Tibial nerve (tissue), 4 donors: ENCODE measurements around the gene LBP. TPM values are rescaled to one million over a fixed set of nuclear protein-coding genes. Genes with fewer than 3 reads are reported as not detected.

Source experiments
- DNase-seq, 2 donors: peaks; one replicate each; pipeline ENCODE4 v3.0.0-alpha.2; 2019; ENCODE audit warnings: low spot score in 2 of 2
- H3K27ac ChIP-seq, 4 donors: fragments of 200-600 bp; sonication (generic) in 3 of 4; one replicate each; pipeline ENCODE4 v1.5.1; 2017 to 2019; ENCODE audit warnings: mild to moderate bottlenecking in 1 of 4
- H3K27me3 ChIP-seq, 2 donors: fragments of 200-600 bp; sonication (generic) in 1 of 2; one replicate each; pipeline versions ENCODE4 v1.5.1 to v1.6.0; 2017 to 2019
- H3K36me3 ChIP-seq, 3 donors: fragments of 200-600 bp; sonication (generic); one replicate each; pipeline ENCODE4 v1.5.1; 2018 to 2019
- H3K4me1 ChIP-seq, 4 donors: fragments of 200-600 bp; sonication (generic) in 3 of 4; one replicate each; pipeline ENCODE4 v1.5.1; 2017 to 2019
- H3K4me3 ChIP-seq, 4 donors: fragments of 200-600 bp; sonication (generic) in 3 of 4; one replicate each; pipeline ENCODE4 v1.5.1; 2017 to 2019; ENCODE audit warnings: mild to moderate bottlenecking in 1 of 4, moderate library complexity in 1 of 4
- H3K9me3 ChIP-seq, 4 donors: fragments of 200-600 bp; sonication (generic) in 3 of 4; one replicate each; pipeline ENCODE4 v1.5.1; 2017 to 2019
- EP300 ChIP-seq, 2 donors: sonication (generic); formaldehyde crosslinking; IDR thresholded peaks; one replicate each; pipeline ENCODE4 v1.6.1; 2017; ENCODE audit warnings: antibody characterized with exemption in 2 of 2, mild to moderate bottlenecking in 1 of 2
- POLR2A ChIP-seq, 2 donors: fragments of 450-650 bp; IDR thresholded peaks; one replicate each; pipeline ENCODE4 v1.6.1; 2017; ENCODE audit warnings: antibody characterized with exemption in 2 of 2, mild to moderate bottlenecking in 2 of 2, moderate library complexity in 2 of 2
- WGBS, 2 donors: methylation state at CpG; one replicate each; pipeline ENCODE4 v1.1.5; 2018; 5-methylcytosine and 5-hydroxymethylcytosine counted together
- total RNA-seq, 4 donors: library from RNA; depleted of rRNA; stranded (reverse); fragments of >200 nt; gene quantifications; one replicate each; pipeline ENCODE4 v1.1.0, GENCODE V29; 2016
- TF ChIP-seq, protein P1 (sequence below), 5 experiments: fragments of 200-600 bp in 3 of 5; fragments of 450-650 bp in 2 of 5; sonication (generic) in 3 of 5; IDR thresholded peaks; one replicate each; pipeline ENCODE4 v1.5.1; 2016 to 2019; ENCODE audit warnings: antibody characterized with exemption in 5 of 5, mild to moderate bottlenecking in 3 of 5, moderate library complexity in 2 of 5

The LBP gene
- total RNA-seq, 4 donors from 2014 or later = 2.2 to 30.0 TPM; not detected in 2

DNA sequence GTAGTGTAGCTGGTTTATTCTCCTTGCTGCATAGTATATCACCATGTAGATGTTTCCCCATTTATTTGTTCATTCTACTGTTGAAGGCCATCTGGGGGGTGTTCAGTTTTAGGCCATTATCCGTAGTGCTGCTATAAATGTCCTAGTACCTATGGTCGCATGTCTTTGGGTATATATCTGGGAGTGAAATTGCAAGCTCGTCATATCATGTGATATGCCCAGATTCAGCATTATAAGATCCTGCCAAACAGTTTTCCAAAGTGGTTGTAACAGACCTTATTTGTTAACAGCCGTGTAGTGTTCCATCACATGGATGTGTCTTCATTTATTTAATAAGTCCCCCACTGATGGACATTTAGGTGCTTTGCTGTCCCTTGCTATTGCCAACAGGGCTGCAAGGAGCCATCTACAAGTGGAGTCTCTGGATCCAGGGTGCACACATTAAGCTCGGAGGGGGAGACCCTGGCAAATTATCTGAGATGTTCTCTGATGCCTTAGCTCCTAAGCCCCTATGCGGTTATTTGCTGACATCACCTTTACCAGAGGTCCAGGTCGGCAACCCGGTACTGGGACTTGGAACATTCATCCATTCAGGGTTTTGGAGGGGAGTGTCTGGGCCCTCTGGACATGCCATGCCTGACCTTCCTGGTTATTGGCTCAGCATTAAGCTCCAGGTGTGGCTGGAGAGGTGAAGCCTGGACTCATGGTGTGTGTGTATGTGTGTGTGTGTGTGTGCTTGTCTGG lies 16.9 kb downstream of the LBP start:
- Histone ChIP-seq H3K4me3 (no peak overlapping the region), H3K36me3 (no peaks in the 10 kb centered on the region), H3K27ac (no peak overlapping the region), H3K4me1 (peaks cover 0 to 5% (median 0%) of the 10 kb centered on the region in 4 donors), H3K27me3 (no peaks in the 10 kb centered on the region), H3K9me3 (no peaks in the 10 kb centered on the region)
- TF ChIP-seq, protein P1, sequence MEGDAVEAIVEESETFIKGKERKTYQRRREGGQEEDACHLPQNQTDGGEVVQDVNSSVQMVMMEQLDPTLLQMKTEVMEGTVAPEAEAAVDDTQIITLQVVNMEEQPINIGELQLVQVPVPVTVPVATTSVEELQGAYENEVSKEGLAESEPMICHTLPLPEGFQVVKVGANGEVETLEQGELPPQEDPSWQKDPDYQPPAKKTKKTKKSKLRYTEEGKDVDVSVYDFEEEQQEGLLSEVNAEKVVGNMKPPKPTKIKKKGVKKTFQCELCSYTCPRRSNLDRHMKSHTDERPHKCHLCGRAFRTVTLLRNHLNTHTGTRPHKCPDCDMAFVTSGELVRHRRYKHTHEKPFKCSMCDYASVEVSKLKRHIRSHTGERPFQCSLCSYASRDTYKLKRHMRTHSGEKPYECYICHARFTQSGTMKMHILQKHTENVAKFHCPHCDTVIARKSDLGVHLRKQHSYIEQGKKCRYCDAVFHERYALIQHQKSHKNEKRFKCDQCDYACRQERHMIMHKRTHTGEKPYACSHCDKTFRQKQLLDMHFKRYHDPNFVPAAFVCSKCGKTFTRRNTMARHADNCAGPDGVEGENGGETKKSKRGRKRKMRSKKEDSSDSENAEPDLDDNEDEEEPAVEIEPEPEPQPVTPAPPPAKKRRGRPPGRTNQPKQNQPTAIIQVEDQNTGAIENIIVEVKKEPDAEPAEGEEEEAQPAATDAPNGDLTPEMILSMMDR (IDR thresholded peaks at IDR 0.05) = no peak
- TF ChIP-seq EP300 (IDR thresholded peaks at IDR 0.05) = no peak
- DNase-seq = no peak
- WGBS, 2 donors = 85 to 93% methylated on average over 8 of the region's 8 CpGs

DNA sequence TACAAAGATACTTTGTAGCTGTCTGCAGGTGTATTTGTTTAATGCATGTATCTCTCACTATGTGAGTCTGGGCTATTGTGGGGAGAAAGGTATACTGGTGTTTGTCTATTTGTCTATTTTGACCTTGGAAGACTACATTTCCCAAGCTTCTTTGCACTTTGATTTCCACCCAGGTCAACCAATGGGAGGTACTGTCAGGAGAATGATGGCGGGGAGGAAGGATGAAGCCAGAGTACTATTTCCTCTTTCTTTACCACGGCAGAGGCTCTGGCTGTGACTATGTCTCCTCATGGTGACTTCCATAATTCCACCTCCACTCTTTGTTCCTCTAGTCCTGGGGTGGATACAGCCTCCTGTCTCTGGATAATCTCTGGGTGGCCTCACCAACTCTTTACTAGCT lies 23.1 kb downstream of the LBP start:
- DNase-seq = no peak
- Histone ChIP-seq H3K4me1 (peaks cover 0 to 15% (median 0%) of the 10 kb centered on the region in 4 donors), H3K9me3 (no peaks in the 10 kb centered on the region), H3K4me3 (no peak overlapping the region), H3K27me3 (no peaks in the 10 kb centered on the region), H3K27ac (no peak overlapping the region), H3K36me3 (no peaks in the 10 kb centered on the region)
- TF ChIP-seq EP300 (IDR thresholded peaks at IDR 0.05) (no peak), POLR2A (IDR thresholded peaks at IDR 0.05) (no peak)
- TF ChIP-seq, protein P1 (IDR thresholded peaks at IDR 0.05) = no peak
- WGBS, 2 donors = 41 to 56% methylated on average over 2 of the region's 2 CpGs

DNA sequence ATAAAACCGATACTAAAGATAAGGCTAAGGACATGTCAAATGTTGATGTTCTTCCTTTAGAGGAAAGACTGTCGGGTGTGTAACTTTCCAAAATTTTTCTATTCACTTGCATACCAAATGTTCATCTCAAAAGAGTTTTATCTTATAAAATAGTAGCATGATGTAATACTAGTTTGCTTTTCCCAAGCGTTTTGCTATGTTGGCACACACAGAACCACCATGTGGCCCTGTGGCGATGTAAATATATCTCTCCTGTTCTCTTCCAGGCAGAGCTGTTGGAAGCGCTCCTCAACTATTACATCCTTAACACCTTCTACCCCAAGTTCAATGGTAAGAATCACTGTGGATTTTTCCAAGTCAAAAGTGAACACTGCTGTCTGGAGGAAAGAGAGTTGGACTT lies 26.5 kb downstream of the LBP start:
- H3K4me3 ChIP-seq = no peak overlapping the region
- 65 to 69% methylated on average over 5 of the region's 5 CpGs for WGBS, 2 donors
- no peaks in the 10 kb centered on the region for H3K27me3 ChIP-seq
- H3K36me3 ChIP-seq = no peaks in the 10 kb centered on the region
- H3K9me3 ChIP-seq = no peaks in the 10 kb centered on the region
- peaks cover 0 to 15% (median 0%) of the 10 kb centered on the region in 4 donors for H3K4me1 ChIP-seq
- peak overlapping the region in 3 of 4 donors; percentile 51 to 83 (median 83) for H3K27ac ChIP-seq
- no peak for DNase-seq
- TF ChIP-seq, protein P1 (IDR thresholded peaks at IDR 0.05) = no peak
- no peak for TF ChIP-seq EP300 (IDR thresholded peaks at IDR 0.05)
- TF ChIP-seq POLR2A (IDR thresholded peaks at IDR 0.05) = no peak

DNA sequence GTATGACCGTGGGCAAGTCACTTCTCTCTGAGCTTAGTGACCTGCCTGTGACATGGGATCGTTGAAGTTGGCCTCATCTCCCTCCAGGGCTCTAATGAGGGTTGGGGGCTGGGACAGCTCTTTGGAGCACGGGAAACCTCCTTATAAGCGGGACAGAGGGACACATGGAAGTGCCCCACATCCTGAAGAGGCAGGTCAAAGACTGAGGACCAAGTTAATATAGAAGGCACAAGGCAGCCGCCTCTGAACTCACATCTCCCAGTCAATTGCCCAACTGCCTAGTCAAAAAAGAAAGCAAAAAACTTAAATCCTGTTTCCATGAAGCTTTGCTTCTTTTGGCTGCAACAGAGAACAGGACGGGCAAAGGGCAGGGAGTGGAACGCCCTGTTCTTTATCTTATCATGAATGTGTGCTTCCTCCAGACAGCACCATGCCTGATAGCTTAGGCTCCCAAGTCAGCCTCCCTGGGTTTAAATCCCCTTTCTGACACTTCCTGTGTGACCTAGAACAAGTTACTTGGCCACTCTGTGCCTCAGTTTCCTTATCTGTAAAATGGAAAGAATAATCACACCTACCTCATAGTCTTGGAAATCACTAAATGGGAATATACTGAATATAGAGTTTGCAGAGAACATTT lies 27.1 kb downstream of the LBP start:
- DNase-seq = peak in 1 of 2 donors; percentile 23
- Histone ChIP-seq H3K4me3 (no peak overlapping the region), H3K27me3 (no peaks in the 10 kb centered on the region), H3K36me3 (no peaks in the 10 kb centered on the region), H3K4me1 (peaks cover 0 to 15% (median 0%) of the 10 kb centered on the region in 4 donors), H3K9me3 (no peaks in the 10 kb centered on the region), H3K27ac (peak overlapping the region in 3 of 4 donors; percentile 51 to 83 (median 83))
- 38 to 39% methylated on average over 7 of the region's 7 CpGs for WGBS, 2 donors
- no peak for TF ChIP-seq POLR2A (IDR thresholded peaks at IDR 0.05)
- TF ChIP-seq EP300 (IDR thresholded peaks at IDR 0.05) = peak in 1 of 2 donors; percentile 70
- TF ChIP-seq, protein P1 (IDR thresholded peaks at IDR 0.05) = no peak

DNA sequence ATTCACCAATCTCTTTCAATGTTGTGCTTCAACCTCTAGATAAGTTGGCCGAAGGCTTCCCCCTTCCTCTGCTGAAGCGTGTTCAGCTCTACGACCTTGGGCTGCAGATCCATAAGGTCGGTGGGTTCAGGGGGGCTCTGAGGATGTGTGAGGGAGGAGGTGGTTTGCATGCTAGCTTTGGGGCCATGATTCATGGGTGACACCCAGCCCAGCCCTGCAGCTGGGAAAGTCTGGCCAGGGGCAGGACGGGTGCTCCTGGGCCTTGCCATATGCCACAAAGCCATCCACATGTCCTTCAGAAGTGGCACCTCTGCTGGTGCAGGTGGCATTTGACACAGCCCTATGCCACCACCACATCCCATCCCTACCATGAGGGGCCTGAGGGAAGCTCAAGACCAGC lies 27.6 kb downstream of the LBP start:
- H3K4me3 ChIP-seq = no peak overlapping the region
- peak overlapping the region in 1 of 4 donors; percentile 83 for H3K27ac ChIP-seq
- 72 to 82% methylated on average over 5 of the region's 5 CpGs for WGBS, 2 donors
- H3K9me3 ChIP-seq = no peaks in the 10 kb centered on the region
- no peaks in the 10 kb centered on the region for H3K36me3 ChIP-seq
- no peaks in the 10 kb centered on the region for H3K27me3 ChIP-seq
- TF ChIP-seq, protein P1 (IDR thresholded peaks at IDR 0.05) = no peak
- TF ChIP-seq EP300 (IDR thresholded peaks at IDR 0.05) = no peak
- TF ChIP-seq POLR2A (IDR thresholded peaks at IDR 0.05) = no peak
- peaks cover 0 to 15% (median 0%) of the 10 kb centered on the region in 4 donors for H3K4me1 ChIP-seq
- DNase-seq = no peak
